Smooth muscle cell (in vitro differentiated cells): ENCODE measurements around the gene LTA. TPM values are rescaled to one million over a fixed set of nuclear protein-coding genes. Genes with fewer than 3 reads are reported as not detected.

Experiments
- DNase-seq: peaks from one replicate; lab custom pipeline; 2025; ENCODE audit not compliant: unreplicated experiment; lab: John Stamatoyannopoulos, UW
- H2AFZ ChIP-seq: fragments of 200-600 bp; sonication (generic); 2 replicates; pipeline ENCODE4 v1.6.0; 2016; ENCODE audit warnings: antibody characterized with exemption, low read depth, mild to moderate bottlenecking
- H3F3A ChIP-seq: fragments of 200-600 bp; sonication (generic); 2 replicates; pipeline ENCODE4 v1.6.0; 2017; ENCODE audit warnings: antibody characterized with exemption, low read depth
- H3K27ac ChIP-seq: fragments of 200-600 bp; sonication (generic); 2 replicates; pipeline ENCODE4 v1.5.1; 2016; ENCODE audit warnings: low read depth, mild to moderate bottlenecking
- H3K27me3 ChIP-seq: fragments of 200-600 bp; sonication (generic); 2 replicates; pipeline ENCODE4 v1.6.1; 2016; ENCODE audit warnings: low read depth, mild to moderate bottlenecking
- H3K36me3 ChIP-seq: fragments of 200-600 bp; sonication (generic); 2 replicates; pipeline ENCODE4 v1.5.1; 2016; ENCODE audit warnings: low read depth
- H3K4me1 ChIP-seq: fragments of 200-600 bp; sonication (generic); 2 replicates; pipeline ENCODE4 v1.5.1; 2016; ENCODE audit warnings: low read depth
- H3K4me2 ChIP-seq: fragments of 200-600 bp; sonication (generic); 2 replicates; pipeline ENCODE4 v1.6.0; 2016; ENCODE audit warnings: mild to moderate bottlenecking
- H3K4me3 ChIP-seq: fragments of 200-600 bp; sonication (generic); 2 replicates; pipeline ENCODE4 v1.5.1; 2016; ENCODE audit warnings: mild to moderate bottlenecking
- H3K79me2 ChIP-seq: fragments of 200-600 bp; sonication (generic); 2 replicates; pipeline ENCODE4 v1.6.0; 2016; ENCODE audit warnings: low read depth, mild to moderate bottlenecking
- H3K9ac ChIP-seq: fragments of 200-600 bp; sonication (generic); 2 replicates; pipeline ENCODE4 v1.6.0; 2016; ENCODE audit warnings: low read depth
- H3K9me3 ChIP-seq: fragments of 200-600 bp; sonication (generic); replicated peaks from 2 replicates; pipeline ENCODE4 v1.5.1; 2016; ENCODE audit warnings: low read depth
- H4K20me1 ChIP-seq: fragments of 200-600 bp; sonication (generic); 2 replicates; pipeline ENCODE4 v1.6.0; 2016; ENCODE audit warnings: low read depth
- CTCF ChIP-seq: fragments of 200-600 bp; sonication (generic); IDR thresholded peaks from 2 replicates; pipeline ENCODE4 v1.5.1; 2017; ENCODE audit warnings: borderline replicate concordance, mild to moderate bottlenecking, antibody characterized with exemption; ENCODE audit not compliant: insufficient read depth, poor library complexity, severe bottlenecking
- WGBS: methylation state at CpG from one replicate; pipeline ENCODE4 v1.1.7; 2016; ENCODE audit warnings: low lambda C conversion rate; 5-methylcytosine and 5-hydroxymethylcytosine counted together
- polyA plus RNA-seq: library from polyadenylated mRNA; unstranded; fragments of >200 nt; fragmentation: Nextera tagmentation; extraction: Ambion mirVana; gene quantifications from 2 replicates; pipeline ENCODE4 v1.2.1, GENCODE V29; 2016
- total RNA-seq: library from RNA; depleted of rRNA; stranded (reverse); fragments of >200 nt; gene quantifications from 2 replicates; pipeline ENCODE4 v1.2.3, GENCODE V29; 2014

Gene LTA
- total and polyA plus RNA-seq, 2 experiments from 2014 or later, result 0.74 TPM; not detected in 1

- WGBS, result 76% methylated on average over 1 of the region's 1 CpG
- no peaks in the 10 kb centered on the region for H3F3A ChIP-seq
- H2AFZ ChIP-seq, result no peak within 1 kb of the TSS
- H3K36me3 ChIP-seq, result no peaks in the 10 kb centered on the region
- no peaks in the 10 kb centered on the region for H3K27me3 ChIP-seq
- no peak within 1 kb of the TSS for H3K4me2 ChIP-seq
- DNase-seq, result no peak
- no peak for TF ChIP-seq CTCF
- no peak within 1 kb of the TSS for H3K27ac ChIP-seq
- H3K79me2 ChIP-seq, result no peaks in the 10 kb centered on the region
- no peaks in the 10 kb centered on the region for H3K4me1 ChIP-seq
- H4K20me1 ChIP-seq, result no peaks in the 10 kb centered on the region
- no peak within 1 kb of the TSS for H3K4me3 ChIP-seq
- H3K9ac ChIP-seq, result no peak within 1 kb of the TSS
- no peaks in the 10 kb centered on the region for H3K9me3 ChIP-seq
Measured at GRCh38 chr6:31586008-31586407, 13.9 kb downstream of the LTA start, which contains the start of gene LST1. Gene LST1 (plus strand): TSS chr6:31586277. CDS start chr6:31587300, 1,023 bp downstream.

GRCh38 chr6:31586599-31587281, 14.7 kb downstream of the LTA start:
- DNase-seq, result no peak
- no peaks in the 10 kb centered on the region for H3K9me3 ChIP-seq
- no peaks in the 10 kb centered on the region for H4K20me1 ChIP-seq
- no peaks in the 10 kb centered on the region for H3K27me3 ChIP-seq
- H3K79me2 ChIP-seq, result no peaks in the 10 kb centered on the region
- no peak overlapping the region for H3K27ac ChIP-seq
- no peak overlapping the region for H2AFZ ChIP-seq
- no peak for TF ChIP-seq CTCF
- H3K4me2 ChIP-seq, result no peak overlapping the region
- H3K9ac ChIP-seq, result no peak overlapping the region
- H3F3A ChIP-seq, result no peaks in the 10 kb centered on the region
- H3K36me3 ChIP-seq, result no peaks in the 10 kb centered on the region
- no peaks in the 10 kb centered on the region for H3K4me1 ChIP-seq
- WGBS, result 71% methylated on average over 9 of the region's 9 CpGs
- H3K4me3 ChIP-seq, result no peak overlapping the region

- H3K36me3 ChIP-seq, result no peaks in the 10 kb centered on the region
- no peak overlapping the region for H3K27ac ChIP-seq
- 82% methylated on average over 10 of the region's 12 CpGs for WGBS
- H3K79me2 ChIP-seq, result no peaks in the 10 kb centered on the region
- H3K4me1 ChIP-seq, result no peaks in the 10 kb centered on the region
- H4K20me1 ChIP-seq, result no peaks in the 10 kb centered on the region
- no peak overlapping the region for H3K4me2 ChIP-seq
- no peak overlapping the region for H2AFZ ChIP-seq
- no peaks in the 10 kb centered on the region for H3F3A ChIP-seq
- no peak overlapping the region for H3K9ac ChIP-seq
- no peaks in the 10 kb centered on the region for H3K27me3 ChIP-seq
- H3K4me3 ChIP-seq, result no peak overlapping the region
- DNase-seq, result no peak
- H3K9me3 ChIP-seq, result no peaks in the 10 kb centered on the region
- TF ChIP-seq CTCF, result no peak
Measured at GRCh38 chr6:31587791-31588777, 16.0 kb downstream of the LTA start.
